Nephron progenitor cell (in vitro differentiated cells): ENCODE results near the gene SLC41A3.
A peak's percentile ranks its signal among the peaks of the same experiment; 100 is the strongest.

Source experiments
- DNase-seq: peaks from one replicate; pipeline ENCODE4 v3.0.0; 2021
- H3K27ac Mint-ChIP-seq: 2 replicates; pipeline ENCODE4 v1.8.0; 2021; ENCODE audit warnings: mild to moderate bottlenecking, moderate library complexity, mixed read lengths
- H3K27me3 Mint-ChIP-seq: 2 replicates; pipeline ENCODE4 v1.8.0; 2021; ENCODE audit warnings: mild to moderate bottlenecking, low read depth, mixed read lengths; ENCODE audit not compliant: poor library complexity
- H3K36me3 Mint-ChIP-seq: 2 replicates; pipeline ENCODE4 v1.8.0; 2021; ENCODE audit warnings: low read depth, mixed read lengths
- H3K4me1 Mint-ChIP-seq: 2 replicates; pipeline ENCODE4 v1.8.0; 2021; ENCODE audit warnings: mixed read lengths
- H3K4me3 Mint-ChIP-seq: 2 replicates; pipeline ENCODE4 v1.8.0; 2021; ENCODE audit warnings: mild to moderate bottlenecking, moderate library complexity, mixed read lengths
- H3K9me3 Mint-ChIP-seq: 2 replicates; pipeline ENCODE4 v1.8.0; 2021; ENCODE audit warnings: mild to moderate bottlenecking, moderate library complexity, mixed read lengths
- TF ChIP-seq, protein P1 (sequence below): fragments of 200-600 bp; sonication (generic); IDR thresholded peaks from 2 replicates; pipeline ENCODE4 v1.5.0; 2021; ENCODE audit warnings: antibody characterized with exemption

Gene SLC41A3

DNA sequence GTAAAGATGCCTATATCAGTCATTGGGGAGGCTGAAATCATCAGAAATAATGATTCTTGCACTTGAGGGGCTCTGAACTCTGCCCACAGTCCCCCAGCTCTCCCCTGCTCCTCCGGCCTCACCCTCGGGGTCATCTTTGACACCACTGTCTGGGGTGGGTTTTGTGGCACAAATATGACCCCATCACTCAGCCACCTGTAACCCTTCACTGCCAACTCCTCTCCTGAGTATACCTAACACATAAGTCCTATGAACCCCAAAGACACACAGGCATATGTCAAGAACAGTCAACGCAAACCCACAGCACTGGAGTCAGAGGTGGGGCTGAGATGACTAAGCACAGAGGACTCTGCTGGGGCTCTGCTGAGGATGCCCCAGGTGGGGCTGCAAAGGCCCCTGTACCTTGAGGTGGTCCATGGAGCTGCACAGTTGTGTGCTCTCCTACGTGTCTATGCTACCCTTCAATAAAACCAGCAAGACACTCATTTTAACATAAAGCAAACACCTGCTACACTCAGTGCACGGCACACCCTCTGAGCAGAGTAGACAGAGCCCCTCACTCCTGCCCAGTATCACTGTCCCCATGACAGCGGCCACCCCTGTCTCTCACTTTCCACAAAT, 29.9 kb downstream of the SLC41A3 start:
- Mint-ChIP-seq H3K27me3 (no peaks in the 10 kb centered on the region), H3K36me3 (peaks cover 13% of the 10 kb centered on the region), H3K27ac (peak overlapping the region; percentile 20), H3K4me3 (no peak overlapping the region), H3K9me3 (no peaks in the 10 kb centered on the region), H3K4me1 (peaks cover 37% of the 10 kb centered on the region)
- TF ChIP-seq, protein P1, sequence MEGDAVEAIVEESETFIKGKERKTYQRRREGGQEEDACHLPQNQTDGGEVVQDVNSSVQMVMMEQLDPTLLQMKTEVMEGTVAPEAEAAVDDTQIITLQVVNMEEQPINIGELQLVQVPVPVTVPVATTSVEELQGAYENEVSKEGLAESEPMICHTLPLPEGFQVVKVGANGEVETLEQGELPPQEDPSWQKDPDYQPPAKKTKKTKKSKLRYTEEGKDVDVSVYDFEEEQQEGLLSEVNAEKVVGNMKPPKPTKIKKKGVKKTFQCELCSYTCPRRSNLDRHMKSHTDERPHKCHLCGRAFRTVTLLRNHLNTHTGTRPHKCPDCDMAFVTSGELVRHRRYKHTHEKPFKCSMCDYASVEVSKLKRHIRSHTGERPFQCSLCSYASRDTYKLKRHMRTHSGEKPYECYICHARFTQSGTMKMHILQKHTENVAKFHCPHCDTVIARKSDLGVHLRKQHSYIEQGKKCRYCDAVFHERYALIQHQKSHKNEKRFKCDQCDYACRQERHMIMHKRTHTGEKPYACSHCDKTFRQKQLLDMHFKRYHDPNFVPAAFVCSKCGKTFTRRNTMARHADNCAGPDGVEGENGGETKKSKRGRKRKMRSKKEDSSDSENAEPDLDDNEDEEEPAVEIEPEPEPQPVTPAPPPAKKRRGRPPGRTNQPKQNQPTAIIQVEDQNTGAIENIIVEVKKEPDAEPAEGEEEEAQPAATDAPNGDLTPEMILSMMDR = no peak
- no peak for DNase-seq

DNA sequence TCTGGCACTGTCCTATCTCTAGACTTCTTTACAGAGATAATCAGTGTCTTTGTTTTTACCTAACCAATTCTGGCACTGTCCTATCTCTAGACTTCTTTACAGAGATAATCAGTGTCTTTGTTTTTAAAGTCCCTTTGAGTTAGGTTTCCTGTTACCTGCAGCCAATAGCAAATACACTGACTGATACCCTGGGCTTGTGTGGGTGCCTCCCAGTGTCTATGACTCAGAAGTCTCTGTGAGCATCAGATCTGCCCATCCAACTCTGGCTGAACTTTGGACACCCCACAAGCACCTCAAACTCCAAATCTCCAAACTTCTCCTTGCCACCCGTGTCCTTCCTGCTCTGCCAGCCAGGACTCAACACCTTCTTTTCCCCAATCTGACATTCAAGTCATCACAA, 30.4 kb downstream of the SLC41A3 start:
- H3K27ac Mint-ChIP-seq = peak overlapping the region; percentile 20
- H3K27me3 Mint-ChIP-seq = no peaks in the 10 kb centered on the region
- no peak for DNase-seq
- no peak overlapping the region for H3K4me3 Mint-ChIP-seq
- H3K4me1 Mint-ChIP-seq = peaks cover 37% of the 10 kb centered on the region
- no peaks in the 10 kb centered on the region for H3K9me3 Mint-ChIP-seq
- TF ChIP-seq, protein P1 = no peak
- H3K36me3 Mint-ChIP-seq = peaks cover 18% of the 10 kb centered on the region

DNA sequence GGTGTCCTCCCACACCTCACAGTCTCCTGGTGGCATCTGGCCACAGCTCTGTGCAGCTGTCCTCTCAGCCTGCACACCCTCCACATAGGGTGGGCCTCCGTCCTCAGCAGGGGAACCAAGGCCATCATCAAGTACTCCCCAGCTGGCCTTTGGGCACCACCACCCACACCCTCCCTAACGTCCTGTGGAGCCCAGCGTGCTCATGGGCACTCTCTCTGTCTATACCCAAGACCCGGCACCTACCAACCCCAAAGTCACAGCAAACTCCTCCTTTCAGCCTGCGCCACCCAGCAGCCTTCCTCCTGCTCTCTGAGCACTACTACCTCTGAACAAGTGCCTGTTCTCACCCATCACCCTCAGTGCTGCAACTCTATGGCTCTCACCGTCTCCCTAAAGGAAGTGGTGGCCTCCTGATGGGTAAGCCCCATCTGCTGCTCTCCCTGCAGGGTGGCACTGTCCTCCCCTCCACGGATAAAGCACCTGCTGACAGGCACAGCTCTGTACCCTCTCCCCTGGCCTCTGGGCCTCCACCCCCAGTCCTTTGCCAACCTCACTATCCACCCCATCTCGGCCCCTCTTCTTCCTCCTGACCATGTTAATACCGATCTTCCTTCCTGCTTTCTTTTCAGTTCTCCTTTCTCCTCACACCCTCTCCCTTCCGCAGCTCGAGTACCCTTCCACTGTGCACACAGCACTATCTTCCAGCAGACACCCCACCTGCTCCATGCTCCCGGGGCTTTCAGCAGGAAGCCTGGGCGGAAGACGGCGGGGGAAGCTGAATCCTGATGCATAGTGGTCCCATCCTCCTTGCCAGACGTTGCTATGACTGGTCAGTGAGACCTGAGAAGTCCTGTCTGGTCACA, 31.5 kb downstream of the SLC41A3 start:
- Mint-ChIP-seq H3K4me3 (no peak overlapping the region), H3K27me3 (no peaks in the 10 kb centered on the region), H3K9me3 (peaks cover under 1% of the 10 kb centered on the region), H3K4me1 (peaks cover 33% of the 10 kb centered on the region), H3K27ac (no peak overlapping the region), H3K36me3 (peaks cover 28% of the 10 kb centered on the region)
- TF ChIP-seq, protein P1 = no peak
- no peak for DNase-seq

DNA sequence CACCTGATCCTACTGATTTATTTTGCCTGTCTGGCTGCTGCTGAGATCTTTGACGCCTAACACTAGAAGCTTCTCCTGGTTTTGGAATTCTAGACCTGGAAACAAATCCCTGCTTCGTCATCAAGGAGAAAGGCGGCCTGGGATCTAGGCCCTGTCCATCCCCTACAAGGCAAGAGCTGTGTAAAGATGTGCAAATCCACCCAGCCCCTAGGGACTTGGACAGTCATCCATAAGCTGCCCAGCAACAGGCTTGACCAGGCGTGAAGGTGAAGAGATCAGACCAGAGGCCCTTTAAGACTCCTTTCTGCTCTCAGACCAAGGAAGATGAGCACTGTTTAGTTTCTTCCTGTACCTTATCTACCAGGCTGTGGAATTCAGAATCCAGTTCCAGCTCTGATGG, 32.2 kb downstream of the SLC41A3 start:
- Mint-ChIP-seq H3K36me3 (peaks cover 32% of the 10 kb centered on the region), H3K27ac (peak overlapping the region; percentile 90), H3K9me3 (peaks cover 4% of the 10 kb centered on the region), H3K4me3 (no peak overlapping the region), H3K27me3 (no peaks in the 10 kb centered on the region), H3K4me1 (peaks cover 30% of the 10 kb centered on the region)
- DNase-seq = no peak
- TF ChIP-seq, protein P1 = no peak

DNA sequence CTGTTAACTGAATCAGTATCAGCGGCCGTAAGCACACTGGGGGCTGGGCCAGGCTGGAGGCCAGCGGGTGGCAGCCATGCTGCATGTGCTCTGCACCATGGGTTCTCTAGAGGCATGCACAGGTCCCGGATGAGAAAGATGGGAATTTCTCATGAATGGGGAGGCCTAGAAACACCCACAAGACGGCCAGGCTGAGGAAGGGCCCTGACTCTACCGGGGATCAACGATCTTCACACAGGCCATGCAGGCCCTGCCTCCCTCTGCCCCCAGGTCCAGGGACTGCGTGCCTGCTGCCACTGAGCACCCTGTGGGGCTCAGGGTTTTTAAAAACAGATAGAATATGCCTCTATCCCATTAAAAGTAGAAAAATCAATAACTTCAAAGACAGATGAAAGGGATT, 32.7 kb downstream of the SLC41A3 start:
- Mint-ChIP-seq H3K9me3 (peaks cover 8% of the 10 kb centered on the region), H3K27ac (peak overlapping the region; percentile 90), H3K4me3 (no peak overlapping the region), H3K36me3 (peaks cover 37% of the 10 kb centered on the region), H3K4me1 (peaks cover 30% of the 10 kb centered on the region), H3K27me3 (no peaks in the 10 kb centered on the region)
- TF ChIP-seq, protein P1 = no peak
- DNase-seq = no peak
